Tibial artery (tissue), 4 donors: ENCODE data around the gene NCAPD2.

Experiments
- DNase-seq, 2 donors: peaks; one replicate each; pipeline ENCODE4 v3.0.0-alpha.2; 2019
- H3K27ac ChIP-seq, 2 donors: fragments of 200-600 bp; sonication (generic) in 1 of 2; 1 replicate in 1 of 2; 2 replicates in 1 of 2; pipeline ENCODE4 v1.5.1; 2018 to 2019; ENCODE audit warnings: mild to moderate bottlenecking in 1 of 2
- H3K27me3 ChIP-seq, 2 donors: fragments of 200-600 bp; sonication (generic) in 1 of 2; one replicate each; pipeline versions ENCODE4 v1.5.1 to v1.6.0; 2016 to 2019
- H3K36me3 ChIP-seq, 3 donors: fragments of 200-600 bp; sonication (generic) in 2 of 3; one replicate each; pipeline ENCODE4 v1.5.1; 2016 to 2019; ENCODE audit warnings: mild to moderate bottlenecking in 2 of 3
- H3K4me1 ChIP-seq, 4 donors: fragments of 200-600 bp; sonication (generic) in 2 of 4; 1 replicate in 3 of 4; 2 replicates in 1 of 4; pipeline ENCODE4 v1.5.1; 2016 to 2019
- H3K4me3 ChIP-seq, 2 donors: fragments of 200-600 bp; sonication (generic) in 1 of 2; 1 replicate in 1 of 2; 2 replicates in 1 of 2; pipeline ENCODE4 v1.5.1; 2018 to 2019; ENCODE audit warnings: mild to moderate bottlenecking in 2 of 2
- H3K9me3 ChIP-seq, 3 donors: fragments of 200-600 bp; sonication (generic) in 1 of 3; one replicate each; pipeline ENCODE4 v1.5.1; 2016 to 2019
- CTCF ChIP-seq, 2 experiments: fragments of 200-600 bp in 1 of 2; fragments of 450-650 bp in 1 of 2; IDR thresholded peaks; one replicate each; pipeline ENCODE4 v1.5.1; 2017 to 2019; ENCODE audit warnings: antibody characterized with exemption in 2 of 2, mild to moderate bottlenecking in 1 of 2, moderate library complexity in 1 of 2
- intact Hi-C: fragments of 100-400 bp; cut with DNase I; formaldehyde crosslinking; loops from one replicate; pipeline ENCODE4 v1.15.0; 2023; ENCODE audit warnings: low total_unique reads

The NCAPD2 gene

GRCh38 chr12:6468283-6468575 is 25.7 kb upstream of the NCAPD2 start:
- TF ChIP-seq CTCF (IDR thresholded peaks at IDR 0.05), result no peak
- intact Hi-C loops, result loop anchor here (5.0 kb wide), 1 partner anchor 131 kb away; no protein-coding TSS in a partner anchor
- Histone ChIP-seq H3K4me1 (peaks cover 0 to 31% (median 20%) of the 10 kb centered on the region in 4 donors), H3K36me3 (peaks cover 19 to 26% (median 21%) of the 10 kb centered on the region in 3 donors), H3K4me3 (no peak overlapping the region), H3K27ac (no peak overlapping the region), H3K27me3 (no peaks in the 10 kb centered on the region), H3K9me3 (no peaks in the 10 kb centered on the region)
- DNase-seq, result no peak

DNA sequence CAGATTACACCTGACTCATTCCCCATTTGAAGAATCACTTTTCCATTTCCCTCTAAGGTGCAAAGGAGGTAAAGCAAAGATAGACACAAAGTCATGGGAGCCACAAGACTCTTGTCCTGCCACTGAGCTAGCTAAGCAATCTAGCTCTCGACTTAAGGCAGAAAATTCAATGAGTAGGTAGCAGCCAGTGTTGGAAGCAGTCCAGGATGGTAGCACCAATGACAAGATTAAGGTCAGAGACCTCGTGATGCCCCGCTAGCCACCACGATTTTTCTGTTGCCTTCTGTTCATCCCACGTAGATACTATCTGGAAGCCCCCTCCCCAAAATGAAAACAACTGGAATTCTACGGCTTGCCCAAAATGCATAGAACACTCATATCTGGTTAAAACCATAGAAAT is 24.8 kb upstream of the NCAPD2 start:
- TF ChIP-seq CTCF (IDR thresholded peaks at IDR 0.05), result no peak
- Histone ChIP-seq H3K36me3 (peaks cover 10 to 17% (median 13%) of the 10 kb centered on the region in 3 donors), H3K9me3 (no peaks in the 10 kb centered on the region), H3K27ac (peak overlapping the region in 1 of 2 donors; percentile 88), H3K4me1 (peaks cover 0 to 31% (median 20%) of the 10 kb centered on the region in 4 donors), H3K27me3 (no peaks in the 10 kb centered on the region), H3K4me3 (peak overlapping the region; percentile 75 to 88)
- intact Hi-C loops, result loop anchor here (5.0 kb wide), 1 partner anchor 132 kb away; no protein-coding TSS in a partner anchor
- DNase-seq, result no peak

GRCh38 chr12:6469609-6470374 is 24.1 kb upstream of the NCAPD2 start:
- no peak for DNase-seq
- Histone ChIP-seq H3K9me3 (no peaks in the 10 kb centered on the region), H3K27me3 (no peaks in the 10 kb centered on the region), H3K4me3 (peak overlapping the region; percentile 75 to 88), H3K27ac (peak overlapping the region; percentile 78 to 88), H3K4me1 (peaks cover 0 to 31% (median 20%) of the 10 kb centered on the region in 4 donors), H3K36me3 (peaks cover 3 to 10% (median 6%) of the 10 kb centered on the region in 3 donors)
- intact Hi-C loops, result loop anchor here (5.0 to 10.0 kb wide), 2 partner anchors 55 to 132 kb away; no protein-coding TSS in a partner anchor
- TF ChIP-seq CTCF (IDR thresholded peaks at IDR 0.05), result no peak

GRCh38 chr12:6470375-6471163 is 23.3 kb upstream of the NCAPD2 start, which contains the start of gene VAMP1:
VAMP1 (minus strand) TSS chr12:6470677; CDS start chr12:6470531, 146 bp downstream.
- peak within 1 kb of the TSS; percentile 78 to 88 for H3K27ac ChIP-seq
- peaks cover 0 to 6% (median 2%) of the 10 kb centered on the region in 3 donors for H3K36me3 ChIP-seq
- TF ChIP-seq CTCF (IDR thresholded peaks at IDR 0.05), result peak; percentile 6 to 35
- H3K4me1 ChIP-seq, result peaks cover 0 to 30% (median 20%) of the 10 kb centered on the region in 4 donors
- no peaks in the 10 kb centered on the region for H3K27me3 ChIP-seq
- peak within 1 kb of the TSS; percentile 75 to 88 for H3K4me3 ChIP-seq
- intact Hi-C loops, result loop anchor here (10.0 kb wide), 1 partner anchor 54 kb away; no protein-coding TSS in a partner anchor
- DNase-seq, result peak; percentile 99
- no peaks in the 10 kb centered on the region for H3K9me3 ChIP-seq

DNA sequence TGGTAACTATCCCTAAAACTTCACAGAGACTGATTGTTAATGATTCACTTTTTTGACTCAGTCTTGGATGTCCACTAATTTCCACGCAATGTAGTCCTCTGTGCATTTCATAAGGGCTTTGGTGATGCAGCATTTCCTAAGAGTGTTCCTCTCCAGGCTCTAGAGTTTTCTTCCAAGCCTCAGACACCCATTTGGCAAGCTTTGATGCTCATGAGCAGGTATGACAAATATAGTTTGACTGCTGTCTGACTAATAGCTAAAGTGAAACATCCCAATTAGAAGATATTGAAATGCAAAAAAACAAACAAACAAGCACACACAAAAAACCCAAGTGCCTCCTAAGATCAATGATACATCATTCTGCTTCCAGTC is 21.9 kb upstream of the NCAPD2 start:
- H3K4me1 ChIP-seq, result peaks cover 0 to 27% (median 20%) of the 10 kb centered on the region in 4 donors
- no peaks in the 10 kb centered on the region for H3K9me3 ChIP-seq
- TF ChIP-seq CTCF (IDR thresholded peaks at IDR 0.05), result no peak
- H3K36me3 ChIP-seq, result no peaks in the 10 kb centered on the region
- intact Hi-C loops, result loop anchor here (10.0 kb wide), 1 partner anchor 53 kb away; no protein-coding TSS in a partner anchor
- no peak overlapping the region for H3K4me3 ChIP-seq
- no peak overlapping the region for H3K27ac ChIP-seq
- DNase-seq, result no peak
- H3K27me3 ChIP-seq, result no peaks in the 10 kb centered on the region
